Neural cell (in vitro differentiated cells): ENCODE data around the gene IFNA2.

Experiments
- EZH2 ChIP-seq: fragments of 200-600, 300-800 bp; shearing (Covaris generic), sonication (generic); IDR thresholded peaks from 2 replicates; pipeline ENCODE4 v1.6.1; 2014; ENCODE audit warnings: antibody characterized with exemption, low read length, borderline replicate concordance, mild to moderate bottlenecking; ENCODE audit not compliant: insufficient read depth, poor library complexity, severe bottlenecking
- MXI1 ChIP-seq: fragments of 450-650 bp; conservative IDR thresholded peaks from 2 replicates; pipeline ENCODE4 v1.6.1; 2014; ENCODE audit warnings: antibody characterized with exemption, mild to moderate bottlenecking; ENCODE audit not compliant: poor library complexity, severe bottlenecking
- POLR2AphosphoS5 ChIP-seq: IDR thresholded peaks from 2 replicates; pipeline ENCODE4 v1.6.1; 2012
- RAD21 ChIP-seq: fragments of 450-650 bp; conservative IDR thresholded peaks from 2 replicates; pipeline ENCODE4 v1.6.1; 2014; ENCODE audit warnings: antibody characterized with exemption, mild to moderate bottlenecking, moderate library complexity
- SMC3 ChIP-seq: fragments of 450-650 bp; conservative IDR thresholded peaks from 2 replicates; pipeline ENCODE4 v1.6.1; 2014; ENCODE audit warnings: antibody characterized with exemption, mild to moderate bottlenecking, moderate library complexity; ENCODE audit not compliant: poor library complexity
- TAF1 ChIP-seq: IDR thresholded peaks from 2 replicates; pipeline ENCODE4 v1.6.1; 2012; ENCODE audit warnings: low read depth
- TF ChIP-seq, protein P1 (sequence below): fragments of 450-650 bp; IDR thresholded peaks from 2 replicates; pipeline ENCODE4 v1.5.1; 2014; ENCODE audit warnings: antibody characterized with exemption, mild to moderate bottlenecking, moderate library complexity; ENCODE audit not compliant: poor library complexity, severe bottlenecking
- TF ChIP-seq, protein P2 (sequence below): IDR thresholded peaks from 2 replicates; pipeline ENCODE4 v1.6.1; 2012; ENCODE audit warnings: borderline replicate concordance

DNA sequence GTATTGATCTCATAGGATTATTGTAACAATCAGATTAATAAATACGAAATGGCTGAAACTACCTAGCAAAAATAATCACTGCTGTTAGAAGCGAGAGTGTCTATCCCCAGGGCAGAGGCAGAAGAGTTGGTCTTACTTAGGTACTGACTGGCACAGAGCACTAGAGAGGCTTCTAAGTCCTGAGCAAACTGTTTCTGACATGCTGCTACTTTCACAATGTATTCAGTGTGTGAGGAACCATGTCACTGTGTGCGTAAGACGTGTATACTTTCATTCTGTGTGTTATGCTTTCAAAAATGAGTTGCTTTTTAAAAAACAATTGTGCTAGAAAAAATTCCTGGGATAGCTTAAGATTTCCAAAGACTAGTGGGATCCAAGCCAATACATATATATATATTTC lies 44.5 kb downstream of the IFNA2 start:
- TF ChIP-seq, protein P1, sequence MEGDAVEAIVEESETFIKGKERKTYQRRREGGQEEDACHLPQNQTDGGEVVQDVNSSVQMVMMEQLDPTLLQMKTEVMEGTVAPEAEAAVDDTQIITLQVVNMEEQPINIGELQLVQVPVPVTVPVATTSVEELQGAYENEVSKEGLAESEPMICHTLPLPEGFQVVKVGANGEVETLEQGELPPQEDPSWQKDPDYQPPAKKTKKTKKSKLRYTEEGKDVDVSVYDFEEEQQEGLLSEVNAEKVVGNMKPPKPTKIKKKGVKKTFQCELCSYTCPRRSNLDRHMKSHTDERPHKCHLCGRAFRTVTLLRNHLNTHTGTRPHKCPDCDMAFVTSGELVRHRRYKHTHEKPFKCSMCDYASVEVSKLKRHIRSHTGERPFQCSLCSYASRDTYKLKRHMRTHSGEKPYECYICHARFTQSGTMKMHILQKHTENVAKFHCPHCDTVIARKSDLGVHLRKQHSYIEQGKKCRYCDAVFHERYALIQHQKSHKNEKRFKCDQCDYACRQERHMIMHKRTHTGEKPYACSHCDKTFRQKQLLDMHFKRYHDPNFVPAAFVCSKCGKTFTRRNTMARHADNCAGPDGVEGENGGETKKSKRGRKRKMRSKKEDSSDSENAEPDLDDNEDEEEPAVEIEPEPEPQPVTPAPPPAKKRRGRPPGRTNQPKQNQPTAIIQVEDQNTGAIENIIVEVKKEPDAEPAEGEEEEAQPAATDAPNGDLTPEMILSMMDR, result no peak
- TF ChIP-seq TAF1 (no peak), POLR2AphosphoS5 (no peak), EZH2 (no peak), SMC3 (no peak), MXI1 (no peak), RAD21 (no peak)
- TF ChIP-seq, protein P2, sequence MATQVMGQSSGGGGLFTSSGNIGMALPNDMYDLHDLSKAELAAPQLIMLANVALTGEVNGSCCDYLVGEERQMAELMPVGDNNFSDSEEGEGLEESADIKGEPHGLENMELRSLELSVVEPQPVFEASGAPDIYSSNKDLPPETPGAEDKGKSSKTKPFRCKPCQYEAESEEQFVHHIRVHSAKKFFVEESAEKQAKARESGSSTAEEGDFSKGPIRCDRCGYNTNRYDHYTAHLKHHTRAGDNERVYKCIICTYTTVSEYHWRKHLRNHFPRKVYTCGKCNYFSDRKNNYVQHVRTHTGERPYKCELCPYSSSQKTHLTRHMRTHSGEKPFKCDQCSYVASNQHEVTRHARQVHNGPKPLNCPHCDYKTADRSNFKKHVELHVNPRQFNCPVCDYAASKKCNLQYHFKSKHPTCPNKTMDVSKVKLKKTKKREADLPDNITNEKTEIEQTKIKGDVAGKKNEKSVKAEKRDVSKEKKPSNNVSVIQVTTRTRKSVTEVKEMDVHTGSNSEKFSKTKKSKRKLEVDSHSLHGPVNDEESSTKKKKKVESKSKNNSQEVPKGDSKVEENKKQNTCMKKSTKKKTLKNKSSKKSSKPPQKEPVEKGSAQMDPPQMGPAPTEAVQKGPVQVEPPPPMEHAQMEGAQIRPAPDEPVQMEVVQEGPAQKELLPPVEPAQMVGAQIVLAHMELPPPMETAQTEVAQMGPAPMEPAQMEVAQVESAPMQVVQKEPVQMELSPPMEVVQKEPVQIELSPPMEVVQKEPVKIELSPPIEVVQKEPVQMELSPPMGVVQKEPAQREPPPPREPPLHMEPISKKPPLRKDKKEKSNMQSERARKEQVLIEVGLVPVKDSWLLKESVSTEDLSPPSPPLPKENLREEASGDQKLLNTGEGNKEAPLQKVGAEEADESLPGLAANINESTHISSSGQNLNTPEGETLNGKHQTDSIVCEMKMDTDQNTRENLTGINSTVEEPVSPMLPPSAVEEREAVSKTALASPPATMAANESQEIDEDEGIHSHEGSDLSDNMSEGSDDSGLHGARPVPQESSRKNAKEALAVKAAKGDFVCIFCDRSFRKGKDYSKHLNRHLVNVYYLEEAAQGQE, result no peak
